Esophagus muscularis mucosa (tissue), 4 donors: Measurements from ENCODE around the gene CCT7.

Experiments
- CTCF ChIP-seq, 3 experiments: fragments of 200-600 bp in 2 of 3; fragments of 450-650 bp in 1 of 3; sonication (generic) in 2 of 3; IDR thresholded peaks; one replicate each; pipeline ENCODE4 v1.5.1; 2017 to 2019; ENCODE audit warnings: antibody characterized with exemption in 3 of 3, mild to moderate bottlenecking in 2 of 3, moderate library complexity in 1 of 3
- EP300 ChIP-seq: sonication (generic); formaldehyde crosslinking; IDR thresholded peaks from one replicate; pipeline ENCODE4 v1.6.1; 2017; ENCODE audit warnings: antibody characterized with exemption
- POLR2A ChIP-seq: fragments of 450-650 bp; IDR thresholded peaks from one replicate; pipeline ENCODE4 v1.6.1; 2017; ENCODE audit warnings: antibody characterized with exemption, moderate library complexity, mild to moderate bottlenecking, low read depth
- POLR2AphosphoS5 ChIP-seq, 2 donors: sonication (generic); formaldehyde crosslinking; IDR thresholded peaks; one replicate each; pipeline ENCODE4 v1.6.1; 2017; ENCODE audit warnings: antibody characterized with exemption in 2 of 2

GRCh38 chr2:73286134-73286655 is 52.1 kb downstream of the CCT7 start:
- no peak for TF ChIP-seq CTCF (IDR thresholded peaks at IDR 0.05)
- TF ChIP-seq POLR2A: no peak
- TF ChIP-seq EP300: no peak
- TF ChIP-seq POLR2AphosphoS5 (IDR thresholded peaks at IDR 0.05): no peak
